ENCODE measurements around the gene GNAT3. TPM values are rescaled to one million over a fixed set of nuclear protein-coding genes. Genes with fewer than 3 reads are reported as not detected.
A peak's percentile ranks its signal among the peaks of the same experiment; 100 is the strongest.

The GNAT3 gene
- total RNA-seq, 1 experiment from 2014 or later = not detected

- no TSS peak for BruUV-seq (replicated peaks)
- DNase-seq = peak; percentile 39 to 50
- Mint-ChIP-seq H3K36me3 (ENCODE audit: insufficient read depth, unreplicated experiment) (no peaks in the 10 kb centered on the region), H3K4me1 (ENCODE audit: low read depth, unreplicated experiment) (no peaks in the 10 kb centered on the region), H3K4me3 (ENCODE audit: unreplicated experiment) (no peak overlapping the region), H3K27me3 (ENCODE audit: insufficient read depth, unreplicated experiment) (peaks cover 7% of the 10 kb centered on the region), H3K9me3 (ENCODE audit: unreplicated experiment) (no peaks in the 10 kb centered on the region), H3K27ac (ENCODE audit: unreplicated experiment) (no peak overlapping the region)
- H3K9me3 ChIP-seq = no peaks in the 10 kb centered on the region
- no peaks in the 10 kb centered on the region for H3K4me1 ChIP-seq
- TF ChIP-seq CTCF (IDR thresholded peaks at IDR 0.05; ENCODE audit: insufficient read depth in 1 of 2, low read depth in 1 of 2, low read length in 1 of 2, severe bottlenecking in 1 of 2, unreplicated experiment in 1 of 2) = peak; percentile 64 to 78
- no peak overlapping the region for H3K4me3 ChIP-seq (ENCODE audit: low read depth, low read length)
- ChIA-PET POLR2A (no interaction called here), CTCF (no interaction called here)
- no peaks in the 10 kb centered on the region for H3K36me3 ChIP-seq (ENCODE audit: control insufficient read depth, insufficient read depth, low read length)
- H3K27me3 ChIP-seq (replicated peaks; ENCODE audit: control insufficient read depth, insufficient read depth, low read length) = no peaks in the 10 kb centered on the region
- intact Hi-C loops (cut with micrococcal nuclease; ENCODE audit: unreplicated experiment) = loop anchor here (1.0 kb wide), 4 partner anchors 25 to 1042 kb away; no protein-coding TSS in a partner anchor
Measured at GRCh38 chr7:80428161-80429054, 83.5 kb downstream of the GNAT3 start.

- H3K36me3 ChIP-seq (ENCODE audit: control insufficient read depth, insufficient read depth, low read length) = no peaks in the 10 kb centered on the region
- H3K27me3 Mint-ChIP-seq (ENCODE audit: insufficient read depth, unreplicated experiment) = peaks cover 7% of the 10 kb centered on the region
- no peaks in the 10 kb centered on the region for H3K27me3 ChIP-seq (replicated peaks; ENCODE audit: control insufficient read depth, insufficient read depth, low read length)
- no peaks in the 10 kb centered on the region for H3K9me3 Mint-ChIP-seq (ENCODE audit: unreplicated experiment)
- H3K4me3 Mint-ChIP-seq (ENCODE audit: unreplicated experiment) = no peak overlapping the region
- no peaks in the 10 kb centered on the region for H3K4me1 ChIP-seq
- H3K36me3 Mint-ChIP-seq (ENCODE audit: insufficient read depth, unreplicated experiment) = no peaks in the 10 kb centered on the region
- no peak for DNase-seq
- CTCF ChIA-PET = no interaction called here
- no TSS peak for BruUV-seq (replicated peaks)
- TF ChIP-seq CTCF (IDR thresholded peaks at IDR 0.05; ENCODE audit: insufficient read depth in 1 of 2, low read depth in 1 of 2, low read length in 1 of 2, severe bottlenecking in 1 of 2, unreplicated experiment in 1 of 2) = no peak
- no peak overlapping the region for H3K4me3 ChIP-seq (ENCODE audit: low read depth, low read length)
- POLR2A ChIA-PET = no interaction called here
- no peak overlapping the region for H3K27ac Mint-ChIP-seq (ENCODE audit: unreplicated experiment)
- intact Hi-C loops (cut with micrococcal nuclease; ENCODE audit: unreplicated experiment) = no loop called here
- no peaks in the 10 kb centered on the region for H3K9me3 ChIP-seq
- no peaks in the 10 kb centered on the region for H3K4me1 Mint-ChIP-seq (ENCODE audit: low read depth, unreplicated experiment)
Measured at GRCh38 chr7:80427218-80427617, 84.6 kb downstream of the GNAT3 start.

GRCh38 chr7:80420876-80421275 lies 91.0 kb downstream of the GNAT3 start:
- Histone ChIP-seq H3K36me3 (ENCODE audit: control insufficient read depth, insufficient read depth, low read length) (no peaks in the 10 kb centered on the region), H3K9me3 (no peaks in the 10 kb centered on the region), H3K27me3 (replicated peaks; ENCODE audit: control insufficient read depth, insufficient read depth, low read length) (no peaks in the 10 kb centered on the region), H3K4me3 (ENCODE audit: low read depth, low read length) (no peak overlapping the region), H3K4me1 (no peaks in the 10 kb centered on the region)
- ChIA-PET POLR2A (no interaction called here), CTCF (no interaction called here)
- no peak for DNase-seq
- BruUV-seq (replicated peaks) = no TSS peak
- Mint-ChIP-seq H3K9me3 (ENCODE audit: unreplicated experiment) (no peaks in the 10 kb centered on the region), H3K27me3 (ENCODE audit: insufficient read depth, unreplicated experiment) (peaks cover 3% of the 10 kb centered on the region), H3K4me1 (ENCODE audit: low read depth, unreplicated experiment) (no peaks in the 10 kb centered on the region), H3K4me3 (ENCODE audit: unreplicated experiment) (no peak overlapping the region), H3K27ac (ENCODE audit: unreplicated experiment) (no peak overlapping the region), H3K36me3 (ENCODE audit: insufficient read depth, unreplicated experiment) (no peaks in the 10 kb centered on the region)
- TF ChIP-seq CTCF (IDR thresholded peaks at IDR 0.05; ENCODE audit: insufficient read depth in 1 of 2, low read depth in 1 of 2, low read length in 1 of 2, severe bottlenecking in 1 of 2, unreplicated experiment in 1 of 2) = no peak
- intact Hi-C loops (cut with micrococcal nuclease; ENCODE audit: unreplicated experiment) = no loop called here
